Measurements from ENCODE around the gene SBF1.

The SBF1 gene

GRCh38 chr22:50463188-50463900 lies 11.5 kb downstream of the SBF1 start:
- H3K36me3 ChIP-seq (ENCODE audit: insufficient read depth, low read length): peaks cover 43% of the 10 kb centered on the region; the same call in 1 of the 2 replicates
- H3K27ac ChIP-seq: no peak overlapping the region
- no peak overlapping the region for H3K4me3 ChIP-seq
- no peaks in the 10 kb centered on the region for H3K9me3 ChIP-seq (ENCODE audit: low read depth, low read length)
- no peak overlapping the region for H3K9ac ChIP-seq (ENCODE audit: insufficient read length)
- DNase-seq (ENCODE audit: low read depth, low spot score): no peak
- TF ChIP-seq EZH2 (IDR thresholded peaks at IDR 0.05): no peak
- no peak for TF ChIP-seq POLR2AphosphoS5 (IDR thresholded peaks at IDR 0.05; ENCODE audit: borderline replicate concordance, low read depth, low read length)
- no peak for TF ChIP-seq FOXP2 (optimal IDR thresholded peaks at IDR 0.05; ENCODE audit: control extremely low read depth, extremely low read length, insufficient read depth)

- DNase-seq (ENCODE audit: low read depth, low spot score): no peak
- Histone ChIP-seq H3K4me3 (no peak overlapping the region), H3K9me3 (ENCODE audit: low read depth, low read length) (no peaks in the 10 kb centered on the region), H3K9ac (ENCODE audit: insufficient read length) (no peak overlapping the region), H3K27ac (no peak overlapping the region), H3K36me3 (ENCODE audit: insufficient read depth, low read length) (peaks cover 44% of the 10 kb centered on the region)
- TF ChIP-seq EZH2 (IDR thresholded peaks at IDR 0.05) (no peak), FOXP2 (optimal IDR thresholded peaks at IDR 0.05; ENCODE audit: control extremely low read depth, extremely low read length, insufficient read depth) (no peak), POLR2AphosphoS5 (IDR thresholded peaks at IDR 0.05; ENCODE audit: borderline replicate concordance, low read depth, low read length) (no peak)
Observed at GRCh38 chr22:50461979-50462540, 12.8 kb downstream of the SBF1 start.

GRCh38 chr22:50461536-50461935 lies 13.3 kb downstream of the SBF1 start:
- H3K4me3 ChIP-seq: no peak overlapping the region
- H3K36me3 ChIP-seq (ENCODE audit: insufficient read depth, low read length): peaks cover 41% of the 10 kb centered on the region
- no peak overlapping the region for H3K9ac ChIP-seq (ENCODE audit: insufficient read length)
- no peak for DNase-seq (ENCODE audit: low read depth, low spot score)
- H3K27ac ChIP-seq: no peak overlapping the region
- H3K9me3 ChIP-seq (ENCODE audit: low read depth, low read length): no peaks in the 10 kb centered on the region
- TF ChIP-seq FOXP2 (optimal IDR thresholded peaks at IDR 0.05; ENCODE audit: control extremely low read depth, extremely low read length, insufficient read depth) (no peak), EZH2 (IDR thresholded peaks at IDR 0.05) (no peak), POLR2AphosphoS5 (IDR thresholded peaks at IDR 0.05; ENCODE audit: borderline replicate concordance, low read depth, low read length) (no peak)

- Histone ChIP-seq H3K4me3 (no peak overlapping the region), H3K36me3 (ENCODE audit: insufficient read depth, low read length) (peaks cover 41% of the 10 kb centered on the region), H3K9ac (ENCODE audit: insufficient read length) (no peak overlapping the region), H3K27ac (no peak overlapping the region), H3K9me3 (ENCODE audit: low read depth, low read length) (no peaks in the 10 kb centered on the region)
- TF ChIP-seq FOXP2 (optimal IDR thresholded peaks at IDR 0.05; ENCODE audit: control extremely low read depth, extremely low read length, insufficient read depth) (no peak), EZH2 (IDR thresholded peaks at IDR 0.05) (no peak), POLR2AphosphoS5 (IDR thresholded peaks at IDR 0.05; ENCODE audit: borderline replicate concordance, low read depth, low read length) (no peak)
- no peak for DNase-seq (ENCODE audit: low read depth, low spot score)
Observed at GRCh38 chr22:50460938-50461337, 13.9 kb downstream of the SBF1 start.

GRCh38 chr22:50459496-50460140 lies 15.2 kb downstream of the SBF1 start:
- H3K4me3 ChIP-seq: no peak overlapping the region
- H3K9me3 ChIP-seq (ENCODE audit: low read depth, low read length): no peaks in the 10 kb centered on the region
- DNase-seq (ENCODE audit: low read depth, low spot score): no peak
- H3K9ac ChIP-seq (ENCODE audit: insufficient read length): no peak overlapping the region
- H3K36me3 ChIP-seq (ENCODE audit: insufficient read depth, low read length): peaks cover 48% of the 10 kb centered on the region
- TF ChIP-seq FOXP2 (optimal IDR thresholded peaks at IDR 0.05; ENCODE audit: control extremely low read depth, extremely low read length, insufficient read depth) (no peak), POLR2AphosphoS5 (IDR thresholded peaks at IDR 0.05; ENCODE audit: borderline replicate concordance, low read depth, low read length) (no peak), EZH2 (IDR thresholded peaks at IDR 0.05) (no peak)
- H3K27ac ChIP-seq: no peak overlapping the region

- no peak overlapping the region for H3K9ac ChIP-seq (ENCODE audit: insufficient read length)
- no peaks in the 10 kb centered on the region for H3K9me3 ChIP-seq (ENCODE audit: low read depth, low read length)
- H3K27ac ChIP-seq: no peak overlapping the region
- TF ChIP-seq FOXP2 (optimal IDR thresholded peaks at IDR 0.05; ENCODE audit: control extremely low read depth, extremely low read length, insufficient read depth) (no peak), EZH2 (IDR thresholded peaks at IDR 0.05) (no peak), POLR2AphosphoS5 (IDR thresholded peaks at IDR 0.05; ENCODE audit: borderline replicate concordance, low read depth, low read length) (no peak)
- H3K4me3 ChIP-seq: no peak overlapping the region
- peaks cover 45% of the 10 kb centered on the region for H3K36me3 ChIP-seq (ENCODE audit: insufficient read depth, low read length)
- no peak for DNase-seq (ENCODE audit: low read depth, low spot score)
Observed at GRCh38 chr22:50459016-50459415, 15.8 kb downstream of the SBF1 start.

- Histone ChIP-seq H3K36me3 (ENCODE audit: insufficient read depth, low read length) (peaks cover 39% of the 10 kb centered on the region), H3K9ac (ENCODE audit: insufficient read length) (no peak overlapping the region), H3K9me3 (ENCODE audit: low read depth, low read length) (no peaks in the 10 kb centered on the region), H3K4me3 (no peak overlapping the region), H3K27ac (no peak overlapping the region)
- no peak for DNase-seq (ENCODE audit: low read depth, low spot score)
- TF ChIP-seq FOXP2 (optimal IDR thresholded peaks at IDR 0.05; ENCODE audit: control extremely low read depth, extremely low read length, insufficient read depth) (no peak), EZH2 (IDR thresholded peaks at IDR 0.05) (no peak), POLR2AphosphoS5 (IDR thresholded peaks at IDR 0.05; ENCODE audit: borderline replicate concordance, low read depth, low read length) (no peak)
Observed at GRCh38 chr22:50456466-50457234, 18.2 kb downstream of the SBF1 start.

GRCh38 chr22:50456026-50456425 lies 18.8 kb downstream of the SBF1 start:
- DNase-seq (ENCODE audit: low read depth, low spot score): no peak
- Histone ChIP-seq H3K36me3 (ENCODE audit: insufficient read depth, low read length) (peaks cover 35% of the 10 kb centered on the region), H3K27ac (no peak overlapping the region), H3K9me3 (ENCODE audit: low read depth, low read length) (no peaks in the 10 kb centered on the region), H3K4me3 (no peak overlapping the region), H3K9ac (ENCODE audit: insufficient read length) (no peak overlapping the region)
- no peak for TF ChIP-seq EZH2 (IDR thresholded peaks at IDR 0.05)
- no peak for TF ChIP-seq FOXP2 (optimal IDR thresholded peaks at IDR 0.05; ENCODE audit: control extremely low read depth, extremely low read length, insufficient read depth)
- TF ChIP-seq POLR2AphosphoS5 (IDR thresholded peaks at IDR 0.05; ENCODE audit: borderline replicate concordance, low read depth, low read length): no peak

All from SK-N-MC (cell line).